CD4-positive, alpha-beta T cell treated with Interleukin-15 for 4 hours (primary cell): ENCODE data around the gene SSB.
"Not testable (repeated sequence)": the region's sequence is repeated elsewhere in the genome, so short reads cannot be mapped to it uniquely, and the experiment has no call there.

Experiments used
- DNase-seq: peaks from one replicate; pipeline ENCODE4 v3.0.0-alpha.2; 2020; ENCODE audit warnings: low spot score

The SSB gene

GRCh38 chr2:169828141-169828811 lies 29.6 kb downstream of the SSB start:
- DNase-seq: peak; percentile 49

GRCh38 chr2:169834401-169834800 lies 35.7 kb downstream of the SSB start:
- no peak for DNase-seq

- no peak for DNase-seq
Observed at GRCh38 chr2:169838743-169839489, 40.2 kb downstream of the SSB start.

GRCh38 chr2:169839954-169840746 lies 41.5 kb downstream of the SSB start:
- DNase-seq: no peak

GRCh38 chr2:169840747-169841142 lies 42.1 kb downstream of the SSB start:
- no peak for DNase-seq

- DNase-seq: not testable (repeated sequence)
Observed at GRCh38 chr2:169841625-169842024, 43.0 kb downstream of the SSB start.

- DNase-seq: no peak
Observed at GRCh38 chr2:169845016-169845415, 46.3 kb downstream of the SSB start.

- DNase-seq: not testable (repeated sequence)
Observed at GRCh38 chr2:169848959-169849693, 50.5 kb downstream of the SSB start.

GRCh38 chr2:169849710-169850109 lies 51.0 kb downstream of the SSB start:
- DNase-seq: no peak

- DNase-seq: no peak
Observed at GRCh38 chr2:169853041-169853668, 54.5 kb downstream of the SSB start.

GRCh38 chr2:169855281-169856258 lies 56.9 kb downstream of the SSB start:
- not testable (repeated sequence) for DNase-seq

GRCh38 chr2:169859423-169859822 lies 60.8 kb downstream of the SSB start:
- no peak for DNase-seq

GRCh38 chr2:169860149-169860548 lies 61.5 kb downstream of the SSB start:
- DNase-seq: no peak
